Measurements from ENCODE around the gene RIN3.

GRCh38 chr14:92637864-92638263 lies 124.3 kb downstream of the RIN3 start:
- TF ChIP-seq CTCF (IDR thresholded peaks at IDR 0.05) (no peak), EZH2 (IDR thresholded peaks at IDR 0.05) (no peak), EZH2phosphoT487 (IDR thresholded peaks at IDR 0.05) (no peak)

All from neural progenitor cell (in vitro differentiated cells).